VCaP (cell line): ENCODE results near the gene SLC8A1.

Source experiments
- H3K27ac ChIP-seq: fragments of 450-650 bp; 2 replicates; pipeline ENCODE4 v1.5.1; 2017
- CTCF ChIP-seq: fragments of 450-650 bp; conservative IDR thresholded peaks from 2 replicates; pipeline ENCODE4 v1.5.1; 2017; ENCODE audit warnings: mild to moderate bottlenecking, moderate library complexity

SLC8A1 gene

GRCh38 chr2:40164736-40165508, 287.0 kb downstream of the SLC8A1 start:
- no peak for TF ChIP-seq CTCF
- no peak overlapping the region for H3K27ac ChIP-seq

DNA sequence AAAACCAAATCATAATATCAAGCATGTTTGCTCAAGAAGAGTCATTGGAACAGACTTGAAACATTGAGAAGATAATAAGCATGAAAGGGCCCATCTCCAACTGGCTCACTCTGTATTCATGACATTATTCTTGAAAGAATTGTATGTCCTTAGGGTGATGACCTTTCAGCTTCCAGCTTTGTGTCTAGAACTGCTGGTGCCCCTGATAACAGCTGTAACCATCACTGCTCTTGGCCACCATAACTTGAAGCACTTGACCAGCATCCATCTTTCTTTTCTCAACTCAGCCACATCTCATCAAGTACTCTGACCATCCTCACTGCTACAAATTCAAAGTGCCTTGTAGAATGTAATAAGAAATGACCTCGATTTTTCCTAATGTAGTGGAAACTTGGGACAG, 289.9 kb downstream of the SLC8A1 start:
- no peak overlapping the region for H3K27ac ChIP-seq
- TF ChIP-seq CTCF, result no peak

- TF ChIP-seq CTCF, result no peak
- H3K27ac ChIP-seq, result no peak overlapping the region
Measured at GRCh38 chr2:40160751-40161218, 291.1 kb downstream of the SLC8A1 start.

DNA sequence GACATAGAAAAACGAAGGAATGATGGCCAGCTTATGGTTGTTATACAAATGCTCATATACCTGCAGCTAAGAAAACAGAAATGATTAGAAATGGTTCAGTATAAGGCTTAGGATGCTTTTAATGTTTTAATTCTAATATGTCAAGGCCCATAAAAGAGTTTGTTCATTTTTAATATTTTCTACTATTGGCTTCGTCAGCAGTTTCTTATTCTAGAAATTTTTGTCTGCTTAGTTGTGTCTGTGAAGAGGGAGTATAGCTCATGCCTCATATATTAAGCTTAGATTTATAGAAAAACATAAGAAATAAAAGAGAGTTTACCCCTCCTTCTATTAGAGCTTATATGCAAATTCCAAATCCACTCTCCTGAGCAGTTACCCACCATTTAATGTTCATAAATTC, 292.6 kb downstream of the SLC8A1 start:
- no peak for TF ChIP-seq CTCF
- no peak overlapping the region for H3K27ac ChIP-seq

GRCh38 chr2:40158781-40159180, 293.1 kb downstream of the SLC8A1 start:
- TF ChIP-seq CTCF, result no peak
- no peak overlapping the region for H3K27ac ChIP-seq

GRCh38 chr2:40155728-40156127, 296.2 kb downstream of the SLC8A1 start:
- no peak for TF ChIP-seq CTCF
- H3K27ac ChIP-seq, result no peak overlapping the region

- no peak for TF ChIP-seq CTCF
- no peak overlapping the region for H3K27ac ChIP-seq
Measured at GRCh38 chr2:40150266-40150665, 301.6 kb downstream of the SLC8A1 start.
